ENCODE measurements around the gene HIGD1A. TPM values are rescaled to one million over a fixed set of nuclear protein-coding genes. Genes with fewer than 3 reads are reported as not detected.

HIGD1A gene
- polyA plus RNA-seq, 1 donor from 2014 or later, result 350 TPM

DNA sequence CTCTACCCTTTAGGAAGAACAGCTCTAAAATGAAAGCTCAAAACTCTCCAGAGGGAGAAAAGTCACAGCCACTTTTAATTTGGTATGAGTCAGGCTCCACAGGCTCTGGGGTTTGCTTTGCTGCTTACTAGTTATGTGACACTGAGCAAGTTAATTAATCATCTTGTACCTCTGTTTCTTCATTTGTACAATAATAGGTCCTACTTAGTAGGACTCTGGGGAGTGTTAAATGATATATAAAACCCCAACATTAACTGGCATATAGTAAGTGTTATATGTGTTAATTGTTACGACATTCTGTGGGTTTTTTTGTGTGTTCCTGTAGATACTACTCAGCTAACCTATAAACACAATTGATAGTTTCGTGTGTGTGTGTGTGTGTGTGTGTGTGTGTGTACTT is 11.5 kb upstream of the HIGD1A start:
- H3K9me3 ChIP-seq (ENCODE audit: low read length), result no peaks in the 10 kb centered on the region
- TF ChIP-seq POLR2AphosphoS5 (IDR thresholded peaks at IDR 0.05), result no peak
- TF ChIP-seq TAF1 (IDR thresholded peaks at IDR 0.05; ENCODE audit: low read depth), result no peak
- no peak for TF ChIP-seq MXI1 (conservative IDR thresholded peaks at IDR 0.05; ENCODE audit: poor library complexity, severe bottlenecking)
- TF ChIP-seq, protein P1, sequence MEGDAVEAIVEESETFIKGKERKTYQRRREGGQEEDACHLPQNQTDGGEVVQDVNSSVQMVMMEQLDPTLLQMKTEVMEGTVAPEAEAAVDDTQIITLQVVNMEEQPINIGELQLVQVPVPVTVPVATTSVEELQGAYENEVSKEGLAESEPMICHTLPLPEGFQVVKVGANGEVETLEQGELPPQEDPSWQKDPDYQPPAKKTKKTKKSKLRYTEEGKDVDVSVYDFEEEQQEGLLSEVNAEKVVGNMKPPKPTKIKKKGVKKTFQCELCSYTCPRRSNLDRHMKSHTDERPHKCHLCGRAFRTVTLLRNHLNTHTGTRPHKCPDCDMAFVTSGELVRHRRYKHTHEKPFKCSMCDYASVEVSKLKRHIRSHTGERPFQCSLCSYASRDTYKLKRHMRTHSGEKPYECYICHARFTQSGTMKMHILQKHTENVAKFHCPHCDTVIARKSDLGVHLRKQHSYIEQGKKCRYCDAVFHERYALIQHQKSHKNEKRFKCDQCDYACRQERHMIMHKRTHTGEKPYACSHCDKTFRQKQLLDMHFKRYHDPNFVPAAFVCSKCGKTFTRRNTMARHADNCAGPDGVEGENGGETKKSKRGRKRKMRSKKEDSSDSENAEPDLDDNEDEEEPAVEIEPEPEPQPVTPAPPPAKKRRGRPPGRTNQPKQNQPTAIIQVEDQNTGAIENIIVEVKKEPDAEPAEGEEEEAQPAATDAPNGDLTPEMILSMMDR (IDR thresholded peaks at IDR 0.05; ENCODE audit: poor library complexity, severe bottlenecking), result no peak
- no peak for TF ChIP-seq EP300 (conservative IDR thresholded peaks at IDR 0.05; ENCODE audit: poor library complexity, severe bottlenecking)
- TF ChIP-seq EZH2 (IDR thresholded peaks at IDR 0.05; ENCODE audit: borderline replicate concordance, insufficient read depth, low read length, poor library complexity, severe bottlenecking), result no peak
- no peak for TF ChIP-seq RAD21 (conservative IDR thresholded peaks at IDR 0.05)
- no peak for TF ChIP-seq REST (IDR thresholded peaks at IDR 0.05; ENCODE audit: borderline replicate concordance)
- no peak for TF ChIP-seq SMC3 (conservative IDR thresholded peaks at IDR 0.05; ENCODE audit: poor library complexity)
- no peaks in the 10 kb centered on the region for H3K9me2 ChIP-seq (ENCODE audit: insufficient read depth, low read length)
- H3K79me2 ChIP-seq (replicated peaks; ENCODE audit: insufficient read depth, low read length), result no peaks in the 10 kb centered on the region
- no peaks in the 10 kb centered on the region for H3K36me3 ChIP-seq (ENCODE audit: insufficient read depth, low read length)
- no peak overlapping the region for H2AFZ ChIP-seq (ENCODE audit: low read depth, low read length)
- no peak overlapping the region for H3K4me2 ChIP-seq (ENCODE audit: low read length)
- H3F3A ChIP-seq (ENCODE audit: insufficient read depth, low read length, poor library complexity, severe bottlenecking), result no peaks in the 10 kb centered on the region
- H3K4me3 ChIP-seq (ENCODE audit: low read length), result no peak overlapping the region
- no peak overlapping the region for H3K9ac ChIP-seq (ENCODE audit: low read length)
- no peak overlapping the region for H3K27ac ChIP-seq (ENCODE audit: low read length)
- H4K20me1 ChIP-seq (ENCODE audit: insufficient read depth), result no peaks in the 10 kb centered on the region
- H3K27me3 ChIP-seq (ENCODE audit: insufficient read depth, low read depth, low read length), result no peaks in the 10 kb centered on the region

GRCh38 chr3:42814914-42815507 is 10.7 kb upstream of the HIGD1A start:
- Histone ChIP-seq H3K9me2 (ENCODE audit: insufficient read depth, low read length) (no peaks in the 10 kb centered on the region), H3K79me2 (replicated peaks; ENCODE audit: insufficient read depth, low read length) (no peaks in the 10 kb centered on the region), H3K4me2 (ENCODE audit: low read length) (no peak overlapping the region), H3K9ac (ENCODE audit: low read length) (no peak overlapping the region), H3K9me3 (ENCODE audit: low read length) (no peaks in the 10 kb centered on the region), H3K4me3 (ENCODE audit: low read length) (no peak overlapping the region), H2AFZ (ENCODE audit: low read depth, low read length) (no peak overlapping the region), H3K27me3 (ENCODE audit: insufficient read depth, low read depth, low read length) (no peaks in the 10 kb centered on the region), H3F3A (ENCODE audit: insufficient read depth, low read length, poor library complexity, severe bottlenecking) (no peaks in the 10 kb centered on the region), H3K36me3 (ENCODE audit: insufficient read depth, low read length) (no peaks in the 10 kb centered on the region), H3K27ac (ENCODE audit: low read length) (no peak overlapping the region), H4K20me1 (ENCODE audit: insufficient read depth) (no peaks in the 10 kb centered on the region)
- TF ChIP-seq SMC3 (conservative IDR thresholded peaks at IDR 0.05; ENCODE audit: poor library complexity) (no peak), EP300 (conservative IDR thresholded peaks at IDR 0.05; ENCODE audit: poor library complexity, severe bottlenecking) (no peak), REST (IDR thresholded peaks at IDR 0.05; ENCODE audit: borderline replicate concordance) (no peak)

Measured in neural cell (in vitro differentiated cells).